Left lobe of liver (tissue), 2 donors: Measurements from ENCODE around the gene SNURF. TPM values are rescaled to one million over a fixed set of nuclear protein-coding genes. Genes with fewer than 3 reads are reported as not detected.
"Not testable (repeated sequence)": the region's sequence is repeated elsewhere in the genome, so short reads cannot be mapped to it uniquely, and the experiment has no call there.

ENCODE experiments used
- ATAC-seq: fragments of 200-7000 bp; cut with Tn5 transposase; one replicate; pipeline ENCODE4 v1.9.1; 2020; ENCODE audit warnings: mild to moderate bottlenecking, moderate library complexity
- DNase-seq: peaks from one replicate; pipeline ENCODE4 v3.0.0-alpha.2; 2020; ENCODE audit warnings: low spot score
- total RNA-seq: library from RNA; stranded (reverse); gene quantifications from one replicate; pipeline ENCODE4 v1.2.1, GENCODE V29; 2021
- donor health status: DM: no; HTN: no; CAD: no; lungs with moderate emphysema.
- donor health status: DM: no; HTN: yes; CAD: no.

SNURF gene
- total RNA-seq, 1 donor from 2014 or later: 0.83 TPM

DNA sequence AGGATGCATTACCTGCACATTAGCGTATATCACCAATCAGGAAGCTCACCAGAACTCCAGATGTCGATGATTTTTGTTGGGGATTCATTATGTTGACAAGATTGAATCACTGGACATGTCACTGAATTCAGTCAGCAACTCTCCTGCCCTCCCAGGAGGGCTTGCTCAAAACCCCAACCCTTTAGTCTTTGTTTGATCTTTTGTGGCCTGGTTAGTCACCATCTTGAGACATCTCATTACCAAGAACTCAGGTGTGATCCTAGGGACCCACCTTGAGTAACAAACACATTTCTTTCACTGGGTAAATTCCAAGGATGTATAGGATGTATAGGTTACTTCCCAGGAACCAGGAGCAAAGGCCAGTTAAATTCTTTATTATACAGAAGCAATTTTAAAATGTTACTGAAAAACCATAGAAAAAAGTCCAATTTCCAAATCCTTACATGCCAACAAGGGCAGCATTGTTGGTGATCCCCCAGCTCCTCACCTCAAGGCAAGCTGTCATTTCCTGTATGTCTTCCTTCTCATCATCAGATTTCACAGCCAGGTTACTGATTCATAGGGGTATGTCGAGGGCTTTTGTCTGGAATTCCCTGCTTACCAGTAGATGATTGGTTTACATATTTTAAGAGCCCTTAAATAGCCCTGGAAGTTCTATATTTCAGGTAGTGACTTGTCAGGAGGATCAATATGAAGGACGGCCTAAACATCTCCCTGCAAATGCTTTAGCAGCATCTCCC is 11.7 kb downstream of the SNURF start:
- no peak for DNase-seq
- ATAC-seq: no peak

GRCh38 chr15:24971052-24971451 is 16.3 kb downstream of the SNURF start:
- no peak for ATAC-seq
- DNase-seq: no peak

DNA sequence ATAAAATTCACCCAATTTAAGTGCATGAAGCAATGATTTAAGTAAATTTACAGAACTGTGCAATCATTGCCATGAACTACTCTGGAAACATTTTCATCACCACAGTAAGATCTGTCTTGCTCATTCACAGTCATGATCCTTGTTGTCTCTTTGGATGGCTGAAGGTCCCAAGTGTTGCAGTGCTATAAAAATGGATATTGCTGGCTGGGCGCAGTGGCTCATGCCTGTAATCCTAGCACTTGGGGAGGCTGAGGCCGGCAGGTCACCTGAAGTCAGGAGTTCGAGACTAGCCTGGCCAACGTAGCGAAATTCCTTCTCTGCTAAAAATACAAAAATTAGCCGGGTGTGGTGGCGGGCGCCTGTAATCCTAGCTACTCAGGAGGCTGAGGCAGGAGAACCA is 17.0 kb downstream of the SNURF start:
- DNase-seq: no peak
- ATAC-seq: no peak

DNA sequence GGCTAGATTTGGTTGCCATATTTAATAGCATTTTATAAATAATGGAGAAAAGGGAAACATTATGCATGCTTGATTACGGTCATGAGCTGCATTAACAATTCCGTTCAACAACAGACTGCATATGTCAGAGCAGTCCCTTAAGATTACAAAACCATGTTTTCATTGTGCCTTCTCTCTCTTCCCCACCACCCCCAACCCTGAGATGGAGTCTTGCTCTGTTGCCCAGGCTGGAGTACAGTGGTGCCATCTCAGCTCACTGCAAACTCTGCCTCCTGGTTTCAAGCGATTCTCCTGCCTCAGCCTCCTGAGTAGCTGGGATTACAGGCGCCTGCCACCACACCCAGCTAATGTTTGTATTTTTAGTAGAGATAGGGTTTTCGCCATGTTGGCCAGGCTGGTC is 17.9 kb downstream of the SNURF start:
- not testable (repeated sequence) for ATAC-seq, DNase-seq

DNA sequence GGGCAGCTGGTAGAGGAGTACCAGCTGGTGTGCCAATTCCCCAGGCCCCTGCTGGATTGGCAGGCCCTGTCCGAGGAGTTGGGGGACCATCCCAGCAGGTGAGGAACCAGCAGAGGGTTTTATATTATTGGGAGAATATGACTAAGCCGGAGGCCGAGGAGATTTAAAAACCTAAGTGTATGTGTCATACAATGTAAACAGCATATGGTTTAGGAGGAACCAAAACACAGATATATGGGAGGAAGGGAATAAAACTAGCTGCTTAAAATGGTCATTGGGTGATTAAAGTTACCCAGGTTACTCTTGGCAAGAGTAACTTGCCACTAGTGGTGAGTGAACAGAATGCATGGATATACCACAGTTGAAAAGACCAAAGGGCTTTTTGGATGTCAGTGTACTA is 22.1 kb downstream of the SNURF start:
- no peak for DNase-seq
- no peak for ATAC-seq

DNA sequence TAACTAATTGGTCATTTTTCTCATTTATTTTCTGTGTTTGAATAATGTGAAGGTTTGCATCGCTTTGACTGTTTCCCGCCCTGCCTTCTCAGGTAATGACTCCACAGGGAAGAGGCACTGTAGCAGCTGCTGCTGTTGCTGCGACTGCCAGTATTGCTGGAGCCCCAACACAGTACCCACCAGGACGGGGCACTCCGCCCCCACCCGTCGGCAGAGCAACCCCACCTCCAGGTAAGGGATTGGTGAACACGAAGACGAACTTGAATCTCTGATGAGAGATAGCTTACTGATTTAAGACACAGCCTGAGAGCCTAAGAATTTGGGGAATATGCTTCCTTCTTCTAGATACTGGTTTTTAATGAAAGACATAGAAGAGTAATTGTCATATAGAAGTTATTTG is 22.9 kb downstream of the SNURF start:
- ATAC-seq (no peak), DNase-seq (no peak)

- ATAC-seq: no peak
Measured at GRCh38 chr15:24985224-24985623, 30.4 kb downstream of the SNURF start.

GRCh38 chr15:24986653-24987052 is 31.9 kb downstream of the SNURF start:
- ATAC-seq: no peak
- DNase-seq: no peak

More at GRCh38 chr15:24985224-24985623, 30.4 kb downstream of the SNURF start:
- no peak for DNase-seq

Other genes starting within 250 kb of the SNURF start
- gene SNRPN, start within 50 bp of the SNURF start, total RNA-seq: 29.7 TPM